Measurements from ENCODE around the gene COL24A1. TPM values are rescaled to one million over a fixed set of nuclear protein-coding genes. Genes with fewer than 3 reads are reported as not detected.

The COL24A1 gene
- total RNA-seq, 1 experiment from 2014 or later: not detected

DNA sequence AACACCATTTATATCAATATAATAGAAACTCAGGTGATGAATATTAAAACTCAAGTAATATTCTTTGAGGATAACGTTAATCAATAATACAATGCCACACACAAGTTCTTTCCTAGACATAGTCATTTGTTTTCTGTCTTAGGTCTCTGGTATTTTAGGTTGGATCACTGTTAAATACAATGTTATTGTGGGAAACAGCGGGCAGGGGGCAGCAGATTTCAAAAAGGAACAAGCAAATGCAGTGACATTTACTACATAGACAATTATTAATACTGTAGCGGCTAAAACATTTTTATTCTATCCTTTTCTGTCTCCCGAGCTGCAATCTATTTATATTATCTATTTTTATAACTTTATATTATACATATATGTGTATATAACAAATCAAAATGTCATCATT is 261.9 kb downstream of the COL24A1 start:
- no peaks in the 10 kb centered on the region for H3K27me3 ChIP-seq (ENCODE audit: insufficient read depth, low read length)
- no TSS peak for BruUV-seq (replicated peaks)
- no peak overlapping the region for H3K9ac ChIP-seq (ENCODE audit: low read length)
- H3K4me1 ChIP-seq (ENCODE audit: control insufficient read depth in 1 of 2, insufficient read depth in 2 of 2, low read length in 2 of 2): peaks cover 3 to 14% of the 10 kb centered on the region in 2 experiments; a peak in 2 of 4 replicates
- TF ChIP-seq EZH2phosphoT487 (IDR thresholded peaks at IDR 0.05; ENCODE audit: borderline replicate concordance): no peak
- TF ChIP-seq RAD21 (IDR thresholded peaks at IDR 0.05; ENCODE audit: low read depth): peak; percentile 43
- TF ChIP-seq, protein P1, sequence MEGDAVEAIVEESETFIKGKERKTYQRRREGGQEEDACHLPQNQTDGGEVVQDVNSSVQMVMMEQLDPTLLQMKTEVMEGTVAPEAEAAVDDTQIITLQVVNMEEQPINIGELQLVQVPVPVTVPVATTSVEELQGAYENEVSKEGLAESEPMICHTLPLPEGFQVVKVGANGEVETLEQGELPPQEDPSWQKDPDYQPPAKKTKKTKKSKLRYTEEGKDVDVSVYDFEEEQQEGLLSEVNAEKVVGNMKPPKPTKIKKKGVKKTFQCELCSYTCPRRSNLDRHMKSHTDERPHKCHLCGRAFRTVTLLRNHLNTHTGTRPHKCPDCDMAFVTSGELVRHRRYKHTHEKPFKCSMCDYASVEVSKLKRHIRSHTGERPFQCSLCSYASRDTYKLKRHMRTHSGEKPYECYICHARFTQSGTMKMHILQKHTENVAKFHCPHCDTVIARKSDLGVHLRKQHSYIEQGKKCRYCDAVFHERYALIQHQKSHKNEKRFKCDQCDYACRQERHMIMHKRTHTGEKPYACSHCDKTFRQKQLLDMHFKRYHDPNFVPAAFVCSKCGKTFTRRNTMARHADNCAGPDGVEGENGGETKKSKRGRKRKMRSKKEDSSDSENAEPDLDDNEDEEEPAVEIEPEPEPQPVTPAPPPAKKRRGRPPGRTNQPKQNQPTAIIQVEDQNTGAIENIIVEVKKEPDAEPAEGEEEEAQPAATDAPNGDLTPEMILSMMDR (IDR thresholded peaks at IDR 0.05 in 2 of 3, conservative IDR thresholded peaks at IDR 0.05 in 1 of 3; ENCODE audit: borderline replicate concordance in 1 of 3, insufficient read depth in 1 of 3, low read depth in 2 of 3, low read length in 2 of 3): peak; percentile 32 to 54 (median 44); a peak in 4 of 6 replicates
- H3K9me3 ChIP-seq (ENCODE audit: control insufficient read depth in 1 of 2, insufficient read depth in 1 of 2, low read depth in 1 of 2, low read length in 2 of 2): no peaks in the 10 kb centered on the region
- ChIA-PET RAD21 (ENCODE audit: low non-redundant PET in 1 of 2, low total read pairs in 2 of 2, uncharacterized antibody in 2 of 2, unreplicated experiment in 2 of 2) (no interaction called here), CTCF (interaction anchor here (1.0 to 1.6 kb wide), 5 partner anchors 9 to 186 kb away, joined by 3 to 6 read pairs (median 5); partner anchors contain the start of gene ZNHIT6), POLR2A (no interaction called here)
- intact Hi-C loops (cut with micrococcal nuclease): loop anchor here (10.0 kb wide), 1 partner anchor 470 kb away; no protein-coding TSS in a partner anchor
- no peaks in the 10 kb centered on the region for H3K36me3 ChIP-seq (ENCODE audit: control insufficient read depth in 1 of 2, insufficient read depth in 2 of 2, low read length in 2 of 2)
- no peak overlapping the region for H3K4me2 ChIP-seq (ENCODE audit: low read length)
- ATAC-seq (peak; percentile 72), DNase-seq (ENCODE audit: low read depth, low spot score) (peak; percentile 18)
- no peak overlapping the region for H3K27ac ChIP-seq (ENCODE audit: low read depth, low read length)
- H3K9me2 ChIP-seq (ENCODE audit: insufficient read depth): no peaks in the 10 kb centered on the region
- H3K4me3 ChIP-seq (replicated peaks in 1 of 2; ENCODE audit: low read depth in 1 of 2, low read length in 2 of 2): no peak overlapping the region
- H3K79me2 ChIP-seq (ENCODE audit: insufficient read depth, low read length): no peaks in the 10 kb centered on the region
- H4K20me1 ChIP-seq (ENCODE audit: insufficient read depth): no peaks in the 10 kb centered on the region
- H2AFZ ChIP-seq (ENCODE audit: low read depth, low read length, poor library complexity, severe bottlenecking): peak overlapping the region; percentile 0

DNA sequence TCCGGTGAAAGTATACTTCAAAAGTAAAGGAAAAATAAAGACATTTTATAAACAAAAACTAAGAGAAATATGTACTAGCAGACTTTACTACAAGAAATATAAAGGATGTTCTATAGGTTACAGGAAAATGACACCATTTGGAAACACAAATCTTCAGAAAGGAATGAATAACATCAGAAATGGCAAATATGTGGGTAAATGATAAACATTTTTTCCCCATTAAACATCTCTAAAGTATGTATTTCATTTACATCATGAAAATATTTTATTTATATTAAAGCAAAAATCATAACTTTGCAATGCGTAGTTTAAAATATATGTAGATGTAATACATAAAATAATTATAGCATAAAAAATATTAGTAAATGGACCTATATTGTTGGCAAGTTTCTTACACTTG is 264.2 kb downstream of the COL24A1 start:
- intact Hi-C loops (cut with micrococcal nuclease): loop anchor here (10.0 kb wide), 1 partner anchor 472 kb away; no protein-coding TSS in a partner anchor
- BruUV-seq (replicated peaks): no TSS peak
- RAD21 ChIA-PET (ENCODE audit: low non-redundant PET in 1 of 2, low total read pairs in 2 of 2, uncharacterized antibody in 2 of 2, unreplicated experiment in 2 of 2): no interaction called here

More for the DNA sequence above, 264.2 kb downstream of the COL24A1 start:
- ChIA-PET POLR2A (no interaction called here), CTCF (no interaction called here)
- Histone ChIP-seq H3K27ac (ENCODE audit: low read depth, low read length) (no peak overlapping the region), H3K9me3 (ENCODE audit: control insufficient read depth in 1 of 2, insufficient read depth in 1 of 2, low read depth in 1 of 2, low read length in 2 of 2) (no peaks in the 10 kb centered on the region), H3K9me2 (ENCODE audit: insufficient read depth) (no peaks in the 10 kb centered on the region), H3K4me2 (ENCODE audit: low read length) (no peak overlapping the region), H3K9ac (ENCODE audit: low read length) (no peak overlapping the region), H2AFZ (ENCODE audit: low read depth, low read length, poor library complexity, severe bottlenecking) (peak overlapping the region; percentile 47), H3K4me3 (replicated peaks in 1 of 2; ENCODE audit: low read depth in 1 of 2, low read length in 2 of 2) (no peak overlapping the region), H3K79me2 (ENCODE audit: insufficient read depth, low read length) (no peaks in the 10 kb centered on the region), H3K4me1 (ENCODE audit: control insufficient read depth in 1 of 2, insufficient read depth in 2 of 2, low read length in 2 of 2) (no peaks in the 10 kb centered on the region), H3K36me3 (ENCODE audit: control insufficient read depth in 1 of 2, insufficient read depth in 2 of 2, low read length in 2 of 2) (no peaks in the 10 kb centered on the region), H4K20me1 (ENCODE audit: insufficient read depth) (no peaks in the 10 kb centered on the region), H3K27me3 (ENCODE audit: insufficient read depth, low read length) (no peaks in the 10 kb centered on the region)
- no peak for DNase-seq (ENCODE audit: low read depth, low spot score)
- ATAC-seq: no peak
- no peak for TF ChIP-seq EZH2 (IDR thresholded peaks at IDR 0.05)
- TF ChIP-seq ELF1 (IDR thresholded peaks at IDR 0.05; ENCODE audit: borderline replicate concordance, low read depth): no peak
- no peak for TF ChIP-seq JUND (IDR thresholded peaks at IDR 0.05)

All from HCT116 (cell line).